Loucy (cell line): Measurements from ENCODE around the gene HNRNPK.

Source experiments
- CTCF ChIP-seq: fragments of 200-600 bp; sonication (generic); conservative IDR thresholded peaks from 2 replicates; pipeline ENCODE4 v1.5.1; 2014; ENCODE audit warnings: mild to moderate bottlenecking, antibody characterized with exemption, low read length
- EZH2phosphoT487 ChIP-seq: fragments of 200-600 bp; IDR thresholded peaks from 2 replicates; pipeline ENCODE4 v1.6.1; 2018; ENCODE audit warnings: antibody characterized with exemption, mild to moderate bottlenecking, moderate library complexity, borderline replicate concordance

- no peak for TF ChIP-seq CTCF
- no peak for TF ChIP-seq EZH2phosphoT487
These were observed 16.1 kb upstream of the HNRNPK start for GRCh38 chr9:83996126-83996525.
